CD14-positive monocyte (primary cell): ENCODE results near the gene ZNF273. TPM values are rescaled to one million over a fixed set of nuclear protein-coding genes. Genes with fewer than 3 reads are reported as not detected.

Experiments
- DNase-seq, 3 donors: peaks; one replicate each; pipeline ENCODE4 v3.0.0-alpha.2; 2011 to 2022
- H2AFZ ChIP-seq: 2 replicates; pipeline ENCODE4 v1.6.0; 2012; ENCODE audit warnings: mild to moderate bottlenecking, low read depth, low read length, inconsistent platforms; ENCODE audit not compliant: insufficient read depth, poor library complexity, severe bottlenecking
- H3K27ac ChIP-seq, 2 donors: 1 replicate in 1 of 2; 2 replicates in 1 of 2; pipeline ENCODE4 v1.5.1; 2012 to 2013; ENCODE audit warnings: low read length in 2 of 2, control low read depth in 1 of 2, inconsistent platforms in 1 of 2, low read depth in 1 of 2, mild to moderate bottlenecking in 1 of 2
- H3K27me3 ChIP-seq, 2 donors: one replicate each; pipeline versions ENCODE4 v1.6.0 to v1.6.1; 2011 to 2013; ENCODE audit warnings: low read length in 2 of 2; ENCODE audit not compliant: control insufficient read depth in 2 of 2, insufficient read depth in 2 of 2
- H3K36me3 ChIP-seq, 2 donors: replicated peaks in 1 of 2; 1 replicate in 1 of 2; 2 replicates in 1 of 2; pipeline versions ENCODE4 v1.5.1 to v1.6.1; 2012 to 2013; ENCODE audit warnings: low read length in 2 of 2, control low read depth in 1 of 2, inconsistent platforms in 1 of 2, mild to moderate bottlenecking in 1 of 2; ENCODE audit not compliant: insufficient read depth in 2 of 2, control insufficient read depth in 1 of 2
- H3K4me1 ChIP-seq, 2 donors: 1 replicate in 1 of 2; 2 replicates in 1 of 2; pipeline versions ENCODE4 v1.5.1 to v1.6.1; 2012 to 2013; ENCODE audit warnings: low read length in 2 of 2, control low read depth in 1 of 2, inconsistent platforms in 1 of 2, mild to moderate bottlenecking in 1 of 2, moderate library complexity in 1 of 2; ENCODE audit not compliant: insufficient read depth in 2 of 2, control insufficient read depth in 1 of 2
- H3K4me2 ChIP-seq: replicated peaks from 2 replicates; pipeline ENCODE3; 2012; ENCODE audit warnings: low read length, moderate library complexity, mild to moderate bottlenecking; ENCODE audit not compliant: poor library complexity, severe bottlenecking; ENCODE audit errors: extremely low read depth
- H3K4me3 ChIP-seq, 3 experiments: fragments of 200-600 bp in 1 of 3; sonication (generic) in 1 of 3; replicated peaks in 1 of 3; 1 replicate in 2 of 3; 2 replicates in 1 of 3; pipeline ENCODE4 v1.5.1; 2011 to 2013; ENCODE audit warnings: low read length in 3 of 3, mild to moderate bottlenecking in 3 of 3, control low read depth in 2 of 3, low read depth in 2 of 3, inconsistent platforms in 1 of 3, moderate library complexity in 1 of 3
- H3K79me2 ChIP-seq: 2 replicates; pipeline ENCODE4 v1.6.0; 2012; ENCODE audit warnings: mild to moderate bottlenecking, control low read depth, inconsistent platforms, low read length, moderate library complexity; ENCODE audit not compliant: insufficient read depth
- H3K9ac ChIP-seq: 2 replicates; pipeline ENCODE4 v1.6.0; 2017; ENCODE audit warnings: low read length, mild to moderate bottlenecking; ENCODE audit not compliant: insufficient read depth, poor library complexity, severe bottlenecking
- H3K9me3 ChIP-seq, 2 donors: replicated peaks in 1 of 2; 1 replicate in 1 of 2; 2 replicates in 1 of 2; pipeline versions ENCODE4 v1.5.1 to v1.6.1; 2012 to 2013; ENCODE audit warnings: low read length in 2 of 2, control low read depth in 1 of 2; ENCODE audit not compliant: control insufficient read depth in 1 of 2, insufficient read depth in 1 of 2
- H4K20me1 ChIP-seq: 2 replicates; pipeline ENCODE4 v1.6.0; 2012; ENCODE audit warnings: mild to moderate bottlenecking, low read length, control low read depth, moderate library complexity; ENCODE audit not compliant: insufficient read depth
- H3K27ac Mint-ChIP-seq, 7 donors: one replicate each; pipeline ENCODE4 v1.8.0; 2020; ENCODE audit warnings: mild to moderate bottlenecking in 7 of 7, mixed read lengths in 7 of 7, moderate library complexity in 6 of 7, inconsistent platforms in 2 of 7
- H3K27me3 Mint-ChIP-seq, 3 donors: one replicate each; pipeline ENCODE4 v1.8.0; 2021 to 2022; ENCODE audit warnings: low read depth in 3 of 3, mild to moderate bottlenecking in 3 of 3, mixed read lengths in 3 of 3, moderate library complexity in 3 of 3, inconsistent platforms in 1 of 3
- H3K36me3 Mint-ChIP-seq, 2 donors: one replicate each; pipeline ENCODE4 v1.8.0; 2020; ENCODE audit warnings: mixed read lengths in 2 of 2, inconsistent platforms in 1 of 2, mild to moderate bottlenecking in 1 of 2
- H3K4me1 Mint-ChIP-seq: one replicate; pipeline ENCODE4 v1.8.0; 2020; ENCODE audit warnings: mild to moderate bottlenecking, mixed read lengths
- H3K4me3 Mint-ChIP-seq, 2 donors: one replicate each; pipeline ENCODE4 v1.8.0; 2020; ENCODE audit warnings: mild to moderate bottlenecking in 2 of 2, mixed read lengths in 2 of 2, moderate library complexity in 1 of 2
- H3K9me3 Mint-ChIP-seq, 7 donors: one replicate each; pipeline ENCODE4 v1.8.0; 2020 to 2022; ENCODE audit warnings: mixed read lengths in 7 of 7, mild to moderate bottlenecking in 6 of 7, moderate library complexity in 6 of 7, inconsistent platforms in 2 of 7
- CTCF ChIP-seq: fragments of 200-600 bp; IDR thresholded peaks from one replicate; pipeline ENCODE4 v1.8.0; 2022; ENCODE audit warnings: antibody characterized with exemption, mild to moderate bottlenecking
- WGBS: methylation state at CpG from one replicate; pipeline ENCODE4 v1.1.5; 2013; ENCODE audit warnings: missing lambda C conversion rate; ENCODE audit not compliant: insufficient coverage; 5-methylcytosine and 5-hydroxymethylcytosine counted together
- intact Hi-C, 2 donors: fragments of 100-400 bp; cut with micrococcal nuclease; formaldehyde crosslinking; loops; one replicate each; pipeline versions ENCODE4 v1.15.0 to v1.15.1; 2023
- polyA plus RNA-seq, 3 donors: library from polyadenylated mRNA; depleted of rRNA in 1 of 3; unstranded in 2 of 3; stranded (reverse) in 1 of 3; fragments of 300-500 nt in 2 of 3; fragments of >200 nt in 1 of 3; fragmentation: Illumina TruSeq in 2 of 3; gene quantifications; 1 replicate in 2 of 3; 2 replicates in 1 of 3; pipeline ENCODE4 v1.2.3, GENCODE V29; 2012 to 2021

ZNF273 gene
- polyA plus RNA-seq, 3 donors = 0.21 to 1.7 (median 0.62) TPM

GRCh38 chr7:64875258-64875657 lies 27.8 kb upstream of the ZNF273 start:
- Mint-ChIP-seq H3K27ac (no peak overlapping the region), H3K4me3 (no peak overlapping the region), H3K9me3 (peaks cover 80 to 96% (median 95%) of the 10 kb centered on the region in 7 donors), H3K27me3 (peaks cover 0 to 10% (median 7%) of the 10 kb centered on the region in 3 donors), H3K4me1 (peaks cover 5% of the 10 kb centered on the region), H3K36me3 (no peaks in the 10 kb centered on the region)
- Histone ChIP-seq H3K79me2 (no peaks in the 10 kb centered on the region), H2AFZ (no peak overlapping the region), H3K27me3 (no peaks in the 10 kb centered on the region), H3K4me1 (no peaks in the 10 kb centered on the region), H3K4me2 (no peak overlapping the region), H3K9me3 (peaks cover 100% of the 10 kb centered on the region in 2 donors), H3K27ac (no peak overlapping the region), H3K9ac (no peak overlapping the region), H4K20me1 (no peaks in the 10 kb centered on the region), H3K4me3 (no peak overlapping the region), H3K36me3 (no peaks in the 10 kb centered on the region)
- WGBS = 97% methylated on average over 18 of the region's 18 CpGs
- no peak for TF ChIP-seq CTCF
- intact Hi-C loops = no loop called here
- no peak for DNase-seq

- no peaks in the 10 kb centered on the region for H3K79me2 ChIP-seq
- H2AFZ ChIP-seq = no peak overlapping the region
- no peak overlapping the region for H3K4me3 Mint-ChIP-seq
- WGBS = 92% methylated on average over 11 of the region's 23 CpGs
- H3K4me1 ChIP-seq = no peaks in the 10 kb centered on the region
- intact Hi-C loops = no loop called here
- H3K27ac Mint-ChIP-seq = no peak overlapping the region
- H3K4me2 ChIP-seq = no peak overlapping the region
- H3K9ac ChIP-seq = no peak overlapping the region
- peaks cover 100% of the 10 kb centered on the region in 2 donors for H3K9me3 ChIP-seq
- no peak overlapping the region for H3K27ac ChIP-seq
- peaks cover 5% of the 10 kb centered on the region for H3K4me1 Mint-ChIP-seq
- H3K4me3 ChIP-seq = no peak overlapping the region
- H3K9me3 Mint-ChIP-seq = peaks cover 79 to 96% (median 95%) of the 10 kb centered on the region in 7 donors
- H3K36me3 Mint-ChIP-seq = no peaks in the 10 kb centered on the region
- peaks cover 0 to 10% (median 7%) of the 10 kb centered on the region in 3 donors for H3K27me3 Mint-ChIP-seq
- DNase-seq = no peak
- TF ChIP-seq CTCF = no peak
- H3K27me3 ChIP-seq = no peaks in the 10 kb centered on the region
- H4K20me1 ChIP-seq = no peaks in the 10 kb centered on the region
- no peaks in the 10 kb centered on the region for H3K36me3 ChIP-seq
Observed at GRCh38 chr7:64875658-64876406, 27.2 kb upstream of the ZNF273 start.
